Body of pancreas (tissue), 4 donors: ENCODE results near the gene HEMGN.

ENCODE experiments used
- POLR2A ChIP-seq, 3 donors: fragments of 450-650 bp; IDR thresholded peaks; one replicate each; pipeline ENCODE4 v1.6.1; 2016; ENCODE audit warnings: antibody characterized with exemption in 3 of 3, mild to moderate bottlenecking in 2 of 3
- TF ChIP-seq, protein P1 (sequence below), 7 experiments: fragments of 450-650 bp in 4 of 7; fragments of 200-600 bp in 3 of 7; sonication (generic) in 3 of 7; IDR thresholded peaks; one replicate each; pipeline ENCODE4 v1.5.1; 2016 to 2019; ENCODE audit warnings: antibody characterized with exemption in 7 of 7

DNA sequence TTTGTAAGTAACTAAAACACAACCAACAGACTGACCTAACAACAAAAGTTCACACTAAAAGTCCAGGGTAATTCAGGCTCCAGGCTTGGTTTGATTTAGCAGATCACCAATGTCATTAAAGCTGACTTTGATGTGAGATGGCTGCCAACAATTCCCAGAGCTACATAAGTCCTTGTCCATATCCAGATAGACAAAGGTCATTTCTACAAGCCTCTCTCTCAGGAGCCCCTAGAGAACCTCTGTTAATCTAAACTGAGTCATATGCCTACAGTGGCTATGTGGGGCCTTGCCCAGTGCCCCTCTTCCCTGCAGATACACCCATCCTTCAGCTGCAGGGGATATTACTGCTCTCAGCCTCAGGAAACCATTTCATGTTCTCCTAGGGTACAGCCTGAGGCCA lies 26.9 kb upstream of the HEMGN start:
- TF ChIP-seq POLR2A (IDR thresholded peaks at IDR 0.05): no peak
- TF ChIP-seq, protein P1, sequence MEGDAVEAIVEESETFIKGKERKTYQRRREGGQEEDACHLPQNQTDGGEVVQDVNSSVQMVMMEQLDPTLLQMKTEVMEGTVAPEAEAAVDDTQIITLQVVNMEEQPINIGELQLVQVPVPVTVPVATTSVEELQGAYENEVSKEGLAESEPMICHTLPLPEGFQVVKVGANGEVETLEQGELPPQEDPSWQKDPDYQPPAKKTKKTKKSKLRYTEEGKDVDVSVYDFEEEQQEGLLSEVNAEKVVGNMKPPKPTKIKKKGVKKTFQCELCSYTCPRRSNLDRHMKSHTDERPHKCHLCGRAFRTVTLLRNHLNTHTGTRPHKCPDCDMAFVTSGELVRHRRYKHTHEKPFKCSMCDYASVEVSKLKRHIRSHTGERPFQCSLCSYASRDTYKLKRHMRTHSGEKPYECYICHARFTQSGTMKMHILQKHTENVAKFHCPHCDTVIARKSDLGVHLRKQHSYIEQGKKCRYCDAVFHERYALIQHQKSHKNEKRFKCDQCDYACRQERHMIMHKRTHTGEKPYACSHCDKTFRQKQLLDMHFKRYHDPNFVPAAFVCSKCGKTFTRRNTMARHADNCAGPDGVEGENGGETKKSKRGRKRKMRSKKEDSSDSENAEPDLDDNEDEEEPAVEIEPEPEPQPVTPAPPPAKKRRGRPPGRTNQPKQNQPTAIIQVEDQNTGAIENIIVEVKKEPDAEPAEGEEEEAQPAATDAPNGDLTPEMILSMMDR (IDR thresholded peaks at IDR 0.05): no peak
